HCT116 (cell line): ENCODE measurements around the gene TGFBR3. TPM values are rescaled to one million over a fixed set of nuclear protein-coding genes. Genes with fewer than 3 reads are reported as not detected.

Source experiments
- ATAC-seq: fragments of 200-7000 bp; cut with Tn5 transposase; 2 replicates; pipeline ENCODE4 v1.9.1; 2020; ENCODE audit warnings: mild to moderate bottlenecking, moderate library complexity
- BruUV-seq: library from RNA; stranded (reverse); fragments of 400-500 nt; replicated peaks from 2 replicates; lab custom pipeline; 2021; lab: Mats Ljungman, UMichigan
- CTCF ChIA-PET: fragments of 300-600 bp; sonication (Branson Sonifier 250); formaldehyde crosslinking; loops from one replicate; lab custom pipeline; 2021; ENCODE audit warnings: antibody characterized with exemption; lab: Charles Lee
- POLR2A ChIA-PET: fragments of 300-600, 350-600 bp; sonication (Branson Sonifier 250); formaldehyde crosslinking; loops from one replicate; lab custom pipeline; 2021; ENCODE audit warnings: antibody characterized with exemption; lab: Charles Lee
- RAD21 ChIA-PET, 2 experiments: fragments of 300-600 bp; sonication (Branson Sonifier 250); formaldehyde crosslinking; loops; one replicate each; lab custom pipeline; 2023; ENCODE audit warnings: low total read pairs in 2 of 2; ENCODE audit not compliant: uncharacterized antibody in 2 of 2, unreplicated experiment in 2 of 2, low non-redundant PET in 1 of 2; lab: Charles Lee
- DNase-seq: peaks from one replicate; pipeline ENCODE4 v3.0.0-alpha.2; 2010; ENCODE audit warnings: low read depth, low spot score
- H2AFZ ChIP-seq: fragments of 200-600 bp; shearing (Covaris generic), sonication (generic); 2 replicates; pipeline ENCODE4 v1.6.1; 2017; ENCODE audit warnings: low read depth, mixed run types, mixed read lengths, antibody characterized with exemption, low read length; ENCODE audit not compliant: poor library complexity, severe bottlenecking
- H3K27ac ChIP-seq: 2 replicates; pipeline ENCODE4 v1.5.1; 2012; ENCODE audit warnings: low read depth, low read length
- H3K27me3 ChIP-seq: fragments of 200-600 bp; sonication (generic); 2 replicates; pipeline ENCODE4 v1.6.1; 2016; ENCODE audit warnings: mixed run types, low read length, mixed read lengths; ENCODE audit not compliant: insufficient read depth
- H3K36me3 ChIP-seq, 2 experiments: fragments of 200-500 bp in 1 of 2; fragments of 200-600 bp in 1 of 2; sonication (Bioruptor generic) in 1 of 2; sonication (generic) in 1 of 2; 2 replicates each; pipeline versions ENCODE4 v1.5.1 to v1.6.1; 2014 to 2016; ENCODE audit warnings: low read length in 2 of 2, inconsistent platforms in 1 of 2, mixed read lengths in 1 of 2, mixed run types in 1 of 2; ENCODE audit not compliant: insufficient read depth in 2 of 2, control insufficient read depth in 1 of 2
- H3K4me1 ChIP-seq, 2 experiments: fragments of 200-600 bp in 1 of 2; sonication (generic) in 1 of 2; 2 replicates each; pipeline versions ENCODE4 v1.5.1 to v1.6.1; 2012 to 2017; ENCODE audit warnings: low read length in 2 of 2, inconsistent platforms in 1 of 2, mild to moderate bottlenecking in 1 of 2, mixed read lengths in 1 of 2, mixed run types in 1 of 2, moderate library complexity in 1 of 2; ENCODE audit not compliant: insufficient read depth in 2 of 2, control insufficient read depth in 1 of 2
- H3K4me2 ChIP-seq: fragments of 200-600 bp; sonication (generic); 2 replicates; pipeline ENCODE4 v1.6.1; 2017; ENCODE audit warnings: mixed run types, low read length, mixed read lengths
- H3K4me3 ChIP-seq, 2 experiments: fragments of 200-600 bp in 1 of 2; sonication (generic) in 1 of 2; replicated peaks in 1 of 2; 2 replicates each; pipeline ENCODE4 v1.5.1; 2011 to 2016; ENCODE audit warnings: low read length in 2 of 2, control low read depth in 1 of 2, low read depth in 1 of 2, mild to moderate bottlenecking in 1 of 2, mixed read lengths in 1 of 2, mixed run types in 1 of 2
- H3K79me2 ChIP-seq: fragments of 200-600 bp; sonication (generic); 2 replicates; pipeline ENCODE4 v1.6.1; 2017; ENCODE audit warnings: mild to moderate bottlenecking, mixed run types, low read length, moderate library complexity, mixed read lengths; ENCODE audit not compliant: insufficient read depth
- H3K9ac ChIP-seq: fragments of 200-600 bp; sonication (generic); 2 replicates; pipeline ENCODE4 v1.6.1; 2016; ENCODE audit warnings: low read length, mixed read lengths
- H3K9me2 ChIP-seq: fragments of 200-600 bp; sonication (generic), shearing (Covaris generic); 2 replicates; pipeline ENCODE4 v1.6.1; 2017; ENCODE audit warnings: mixed run types, mild to moderate bottlenecking, moderate library complexity; ENCODE audit not compliant: insufficient read depth
- H3K9me3 ChIP-seq, 2 experiments: fragments of 200-500 bp in 1 of 2; fragments of 200-600 bp in 1 of 2; sonication (Bioruptor generic) in 1 of 2; sonication (generic) in 1 of 2; 2 replicates each; pipeline ENCODE4 v1.6.1; 2014 to 2017; ENCODE audit warnings: low read length in 2 of 2, mixed read lengths in 2 of 2, inconsistent platforms in 1 of 2, low read depth in 1 of 2, mild to moderate bottlenecking in 1 of 2, mixed run types in 1 of 2, moderate library complexity in 1 of 2; ENCODE audit not compliant: control insufficient read depth in 1 of 2, insufficient read depth in 1 of 2
- H4K20me1 ChIP-seq: fragments of 200-600 bp; sonication (generic), shearing (Covaris generic); 2 replicates; pipeline ENCODE4 v1.6.1; 2017; ENCODE audit warnings: mixed run types, mild to moderate bottlenecking, moderate library complexity; ENCODE audit not compliant: insufficient read depth
- CBX3 ChIP-seq: IDR thresholded peaks from 2 replicates; pipeline ENCODE4 v1.6.1; 2012; ENCODE audit warnings: low read depth
- ELF1 ChIP-seq: IDR thresholded peaks from 2 replicates; pipeline ENCODE4 v1.6.1; 2012; ENCODE audit warnings: low read depth, borderline replicate concordance
- EZH2 ChIP-seq: fragments of 200-600 bp; sonication (generic); IDR thresholded peaks from 2 replicates; pipeline ENCODE4 v1.6.1; 2017; ENCODE audit warnings: antibody characterized with exemption, mixed run types
- EZH2phosphoT487 ChIP-seq: fragments of 200-600 bp; IDR thresholded peaks from 2 replicates; pipeline ENCODE4 v1.6.1; 2018; ENCODE audit warnings: antibody characterized with exemption, borderline replicate concordance
- FOSL1 ChIP-seq: IDR thresholded peaks from 2 replicates; pipeline ENCODE4 v1.6.1; 2012; ENCODE audit warnings: low read depth
- JUND ChIP-seq: IDR thresholded peaks from 2 replicates; pipeline ENCODE4 v1.6.1; 2012
- POLR2A ChIP-seq: IDR thresholded peaks from 2 replicates; pipeline ENCODE4 v1.7.0; 2011; ENCODE audit warnings: borderline replicate concordance; ENCODE audit not compliant: insufficient read depth, insufficient read length; ENCODE audit errors: extremely low read depth
- POLR2AphosphoS5 ChIP-seq: IDR thresholded peaks from 2 replicates; pipeline ENCODE4 v1.6.1; 2011; ENCODE audit warnings: mild to moderate bottlenecking, low read depth, low read length, moderate library complexity
- SIN3A ChIP-seq: IDR thresholded peaks from 2 replicates; pipeline ENCODE4 v1.6.1; 2012; ENCODE audit warnings: low read depth
- TCF7L2 ChIP-seq: IDR thresholded peaks from 2 replicates; pipeline ENCODE4 v1.7.0; 2011; ENCODE audit warnings: borderline replicate concordance, inconsistent platforms; ENCODE audit not compliant: insufficient read depth, insufficient read length; ENCODE audit errors: extremely low read depth
- YY1 ChIP-seq: IDR thresholded peaks from 2 replicates; pipeline ENCODE4 v1.6.1; 2011; ENCODE audit warnings: low read length, low read depth, moderate library complexity, mild to moderate bottlenecking; ENCODE audit not compliant: insufficient replicate concordance; ENCODE audit errors: extremely low read depth
- ZFX ChIP-seq: fragments of 450-650 bp; IDR thresholded peaks from 2 replicates; pipeline ENCODE4 v1.6.1; 2017
- ZNF274 ChIP-seq: fragments of 200-500 bp; sonication (Bioruptor generic); IDR thresholded peaks from 2 replicates; pipeline ENCODE4 v1.6.1; 2014; ENCODE audit warnings: mild to moderate bottlenecking, low read depth, low read length, inconsistent platforms
- intact Hi-C: fragments of 100-400 bp; cut with micrococcal nuclease; formaldehyde crosslinking; loops from 2 replicates; pipeline ENCODE4 v1.10.0; 2022
- total RNA-seq: library from RNA; stranded (reverse); gene quantifications from one replicate; pipeline ENCODE4 v1.2.1, GENCODE V29; 2021; ENCODE audit not compliant: unreplicated experiment
- TF ChIP-seq, protein P1 (sequence below), 3 experiments: fragments of 200-600 bp in 1 of 3; sonication (generic) in 1 of 3; IDR thresholded peaks in 2 of 3; conservative IDR thresholded peaks in 1 of 3; 2 replicates each; pipeline ENCODE4 v1.5.1; 2012 to 2017; ENCODE audit warnings: low read depth in 2 of 3, low read length in 2 of 3, antibody characterized with exemption in 1 of 3, borderline replicate concordance in 1 of 3, control low read depth in 1 of 3, mild to moderate bottlenecking in 1 of 3, mixed read lengths in 1 of 3, mixed run types in 1 of 3, moderate library complexity in 1 of 3; ENCODE audit not compliant: insufficient read depth in 1 of 3
- TF ChIP-seq, protein P2 (sequence below): IDR thresholded peaks from 2 replicates; pipeline ENCODE4 v1.6.1; 2012
- TF ChIP-seq, protein P3 (sequence below): IDR thresholded peaks from 2 replicates; pipeline ENCODE4 v1.6.1; 2012
- TF ChIP-seq, protein P4 (sequence below): IDR thresholded peaks from 2 replicates; pipeline ENCODE4 v1.6.1; 2012; ENCODE audit warnings: low read depth
- TF ChIP-seq, protein P5 (sequence below): IDR thresholded peaks from 2 replicates; pipeline ENCODE4 v1.6.1; 2011; ENCODE audit warnings: mild to moderate bottlenecking, low read length, moderate library complexity; ENCODE audit not compliant: insufficient replicate concordance; ENCODE audit errors: extremely low read depth

TGFBR3 gene
- total RNA-seq, 1 experiment from 2014 or later, result 7.1 TPM

DNA sequence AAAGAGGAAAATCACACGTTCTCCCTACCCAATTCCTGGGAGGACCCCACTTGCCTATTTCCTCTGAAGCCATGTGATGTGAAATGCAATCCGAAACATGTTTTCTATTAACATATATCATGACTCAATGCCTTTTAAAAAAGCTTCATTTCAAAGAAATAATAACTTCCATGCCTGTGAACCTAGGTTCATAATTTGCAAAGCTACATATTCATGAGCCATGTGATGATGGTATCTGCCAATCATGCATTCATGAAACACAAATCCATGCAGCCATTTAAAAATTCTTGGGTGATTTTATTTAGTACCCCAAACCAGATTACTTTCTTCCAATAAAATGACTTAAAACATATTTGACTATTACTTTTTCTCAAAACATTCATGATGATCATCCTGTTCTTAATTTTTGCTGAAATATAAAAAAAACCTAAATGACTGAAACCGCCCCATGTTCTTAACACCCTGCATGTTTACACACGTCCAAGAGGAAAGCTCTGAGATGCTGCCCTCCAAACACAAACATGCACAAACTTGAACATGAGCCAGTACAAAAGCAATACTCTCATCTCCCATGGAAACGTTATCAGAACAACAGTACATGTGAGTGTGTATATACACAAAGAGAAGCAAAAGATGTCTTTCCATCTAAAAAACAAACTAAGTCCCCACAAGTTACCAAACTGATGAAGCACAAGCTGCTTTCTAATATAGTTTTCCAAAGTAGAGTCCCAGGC is 140.1 kb downstream of the TGFBR3 start:
- no peaks in the 10 kb centered on the region for H4K20me1 ChIP-seq
- H3K27ac ChIP-seq, result no peak overlapping the region
- no peaks in the 10 kb centered on the region for H3K79me2 ChIP-seq
- POLR2A ChIA-PET, result no interaction called here
- no peak overlapping the region for H3K9ac ChIP-seq
- peaks cover 0 to 11% of the 10 kb centered on the region in 2 experiments; a peak in 2 of 4 replicates for H3K9me3 ChIP-seq
- no peak overlapping the region for H3K4me2 ChIP-seq
- CTCF ChIA-PET, result no interaction called here
- TF ChIP-seq, protein P1, sequence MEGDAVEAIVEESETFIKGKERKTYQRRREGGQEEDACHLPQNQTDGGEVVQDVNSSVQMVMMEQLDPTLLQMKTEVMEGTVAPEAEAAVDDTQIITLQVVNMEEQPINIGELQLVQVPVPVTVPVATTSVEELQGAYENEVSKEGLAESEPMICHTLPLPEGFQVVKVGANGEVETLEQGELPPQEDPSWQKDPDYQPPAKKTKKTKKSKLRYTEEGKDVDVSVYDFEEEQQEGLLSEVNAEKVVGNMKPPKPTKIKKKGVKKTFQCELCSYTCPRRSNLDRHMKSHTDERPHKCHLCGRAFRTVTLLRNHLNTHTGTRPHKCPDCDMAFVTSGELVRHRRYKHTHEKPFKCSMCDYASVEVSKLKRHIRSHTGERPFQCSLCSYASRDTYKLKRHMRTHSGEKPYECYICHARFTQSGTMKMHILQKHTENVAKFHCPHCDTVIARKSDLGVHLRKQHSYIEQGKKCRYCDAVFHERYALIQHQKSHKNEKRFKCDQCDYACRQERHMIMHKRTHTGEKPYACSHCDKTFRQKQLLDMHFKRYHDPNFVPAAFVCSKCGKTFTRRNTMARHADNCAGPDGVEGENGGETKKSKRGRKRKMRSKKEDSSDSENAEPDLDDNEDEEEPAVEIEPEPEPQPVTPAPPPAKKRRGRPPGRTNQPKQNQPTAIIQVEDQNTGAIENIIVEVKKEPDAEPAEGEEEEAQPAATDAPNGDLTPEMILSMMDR (IDR thresholded peaks at IDR 0.05 in 2 of 3, conservative IDR thresholded peaks at IDR 0.05 in 1 of 3; ENCODE audit: borderline replicate concordance in 1 of 3, insufficient read depth in 1 of 3, low read depth in 2 of 3, low read length in 2 of 3), result no peak
- TF ChIP-seq, protein P2, sequence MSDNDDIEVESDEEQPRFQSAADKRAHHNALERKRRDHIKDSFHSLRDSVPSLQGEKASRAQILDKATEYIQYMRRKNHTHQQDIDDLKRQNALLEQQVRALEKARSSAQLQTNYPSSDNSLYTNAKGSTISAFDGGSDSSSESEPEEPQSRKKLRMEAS, result no peak
- no peak for TF ChIP-seq POLR2AphosphoS5
- no peak for TF ChIP-seq ELF1
- no peak for TF ChIP-seq CBX3
- TF ChIP-seq, protein P3, sequence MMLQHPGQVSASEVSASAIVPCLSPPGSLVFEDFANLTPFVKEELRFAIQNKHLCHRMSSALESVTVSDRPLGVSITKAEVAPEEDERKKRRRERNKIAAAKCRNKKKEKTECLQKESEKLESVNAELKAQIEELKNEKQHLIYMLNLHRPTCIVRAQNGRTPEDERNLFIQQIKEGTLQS, result no peak
- TF ChIP-seq EZH2phosphoT487, result no peak
- TF ChIP-seq POLR2A, result no peak
- TF ChIP-seq FOSL1, result no peak
- TF ChIP-seq ZNF274, result no peak
- TF ChIP-seq, protein P4, sequence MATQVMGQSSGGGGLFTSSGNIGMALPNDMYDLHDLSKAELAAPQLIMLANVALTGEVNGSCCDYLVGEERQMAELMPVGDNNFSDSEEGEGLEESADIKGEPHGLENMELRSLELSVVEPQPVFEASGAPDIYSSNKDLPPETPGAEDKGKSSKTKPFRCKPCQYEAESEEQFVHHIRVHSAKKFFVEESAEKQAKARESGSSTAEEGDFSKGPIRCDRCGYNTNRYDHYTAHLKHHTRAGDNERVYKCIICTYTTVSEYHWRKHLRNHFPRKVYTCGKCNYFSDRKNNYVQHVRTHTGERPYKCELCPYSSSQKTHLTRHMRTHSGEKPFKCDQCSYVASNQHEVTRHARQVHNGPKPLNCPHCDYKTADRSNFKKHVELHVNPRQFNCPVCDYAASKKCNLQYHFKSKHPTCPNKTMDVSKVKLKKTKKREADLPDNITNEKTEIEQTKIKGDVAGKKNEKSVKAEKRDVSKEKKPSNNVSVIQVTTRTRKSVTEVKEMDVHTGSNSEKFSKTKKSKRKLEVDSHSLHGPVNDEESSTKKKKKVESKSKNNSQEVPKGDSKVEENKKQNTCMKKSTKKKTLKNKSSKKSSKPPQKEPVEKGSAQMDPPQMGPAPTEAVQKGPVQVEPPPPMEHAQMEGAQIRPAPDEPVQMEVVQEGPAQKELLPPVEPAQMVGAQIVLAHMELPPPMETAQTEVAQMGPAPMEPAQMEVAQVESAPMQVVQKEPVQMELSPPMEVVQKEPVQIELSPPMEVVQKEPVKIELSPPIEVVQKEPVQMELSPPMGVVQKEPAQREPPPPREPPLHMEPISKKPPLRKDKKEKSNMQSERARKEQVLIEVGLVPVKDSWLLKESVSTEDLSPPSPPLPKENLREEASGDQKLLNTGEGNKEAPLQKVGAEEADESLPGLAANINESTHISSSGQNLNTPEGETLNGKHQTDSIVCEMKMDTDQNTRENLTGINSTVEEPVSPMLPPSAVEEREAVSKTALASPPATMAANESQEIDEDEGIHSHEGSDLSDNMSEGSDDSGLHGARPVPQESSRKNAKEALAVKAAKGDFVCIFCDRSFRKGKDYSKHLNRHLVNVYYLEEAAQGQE, result no peak
- TF ChIP-seq SIN3A, result no peak
- no peak for TF ChIP-seq ZFX
- no peak for TF ChIP-seq EZH2
- TF ChIP-seq YY1, result no peak
- TF ChIP-seq, protein P5, sequence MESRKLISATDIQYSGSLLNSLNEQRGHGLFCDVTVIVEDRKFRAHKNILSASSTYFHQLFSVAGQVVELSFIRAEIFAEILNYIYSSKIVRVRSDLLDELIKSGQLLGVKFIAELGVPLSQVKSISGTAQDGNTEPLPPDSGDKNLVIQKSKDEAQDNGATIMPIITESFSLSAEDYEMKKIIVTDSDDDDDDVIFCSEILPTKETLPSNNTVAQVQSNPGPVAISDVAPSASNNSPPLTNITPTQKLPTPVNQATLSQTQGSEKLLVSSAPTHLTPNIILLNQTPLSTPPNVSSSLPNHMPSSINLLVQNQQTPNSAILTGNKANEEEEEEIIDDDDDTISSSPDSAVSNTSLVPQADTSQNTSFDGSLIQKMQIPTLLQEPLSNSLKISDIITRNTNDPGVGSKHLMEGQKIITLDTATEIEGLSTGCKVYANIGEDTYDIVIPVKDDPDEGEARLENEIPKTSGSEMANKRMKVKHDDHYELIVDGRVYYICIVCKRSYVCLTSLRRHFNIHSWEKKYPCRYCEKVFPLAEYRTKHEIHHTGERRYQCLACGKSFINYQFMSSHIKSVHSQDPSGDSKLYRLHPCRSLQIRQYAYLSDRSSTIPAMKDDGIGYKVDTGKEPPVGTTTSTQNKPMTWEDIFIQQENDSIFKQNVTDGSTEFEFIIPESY, result no peak
- TF ChIP-seq TCF7L2, result no peak
- TF ChIP-seq JUND, result no peak
- no TSS peak for BruUV-seq
- RAD21 ChIA-PET, result no interaction called here
- no peaks in the 10 kb centered on the region for H3K36me3 ChIP-seq
- H2AFZ ChIP-seq, result no peak overlapping the region
- peaks cover 6 to 16% of the 10 kb centered on the region in 2 experiments; a peak in 1 of 4 replicates for H3K4me1 ChIP-seq
- H3K4me3 ChIP-seq, result no peak overlapping the region
- H3K27me3 ChIP-seq, result no peaks in the 10 kb centered on the region
- ATAC-seq (no peak), DNase-seq (no peak)
- no peaks in the 10 kb centered on the region for H3K9me2 ChIP-seq
- intact Hi-C loops, result no loop called here
